ENCODE data around the gene SYCP2L.

SYCP2L gene

DNA sequence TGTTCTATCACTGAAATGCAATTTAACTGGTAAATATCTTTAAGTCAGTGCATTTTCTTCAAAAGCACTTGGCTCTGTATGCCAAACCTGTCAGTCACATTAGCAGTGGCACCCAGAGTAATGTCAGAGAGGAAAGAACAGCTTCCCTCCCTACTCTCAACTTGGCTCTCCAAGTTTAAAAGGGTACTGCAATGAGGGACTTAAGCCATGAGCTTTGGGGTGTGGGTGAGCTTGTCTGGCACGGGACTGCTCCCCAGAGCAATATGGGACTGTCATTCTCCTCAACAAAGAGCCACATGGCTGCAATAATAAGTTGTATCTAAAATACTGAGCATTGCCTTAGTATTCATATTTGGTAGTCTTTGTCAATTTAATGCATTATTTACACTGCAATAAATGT lies 9.0 kb upstream of the SYCP2L start:
- TF ChIP-seq ZNF830 (tag by site-specific recombination; IDR thresholded peaks at IDR 0.05; ENCODE audit: low read depth): no peak
- TF ChIP-seq KLF8 (tag by site-specific recombination; IDR thresholded peaks at IDR 0.05): no peak
- no peak for TF ChIP-seq GLI2 (tag by site-specific recombination; IDR thresholded peaks at IDR 0.05; ENCODE audit: borderline replicate concordance, low read depth)
- no peak for TF ChIP-seq GLIS1 (tag by site-specific recombination; IDR thresholded peaks at IDR 0.05)
- no peak for TF ChIP-seq ZSCAN30 (tag by site-specific recombination; IDR thresholded peaks at IDR 0.05)
- TF ChIP-seq PRDM2 (tag by site-specific recombination; IDR thresholded peaks at IDR 0.05; ENCODE audit: borderline replicate concordance): no peak
- TF ChIP-seq SP7 (tag by site-specific recombination; IDR thresholded peaks at IDR 0.05): no peak
- no peak for TF ChIP-seq ZNF211 (tag by site-specific recombination; IDR thresholded peaks at IDR 0.05; ENCODE audit: low read depth)
- no peak for TF ChIP-seq ZNF558 (tag by site-specific recombination; IDR thresholded peaks at IDR 0.05)
- no peak for TF ChIP-seq ZNF214 (tag by site-specific recombination; IDR thresholded peaks at IDR 0.05; ENCODE audit: borderline replicate concordance)
- TF ChIP-seq ZNF366 (tag by site-specific recombination; conservative IDR thresholded peaks at IDR 0.05): no peak
- TF ChIP-seq ZNF248 (tag by site-specific recombination; IDR thresholded peaks at IDR 0.05): no peak
- TF ChIP-seq, protein P1, sequence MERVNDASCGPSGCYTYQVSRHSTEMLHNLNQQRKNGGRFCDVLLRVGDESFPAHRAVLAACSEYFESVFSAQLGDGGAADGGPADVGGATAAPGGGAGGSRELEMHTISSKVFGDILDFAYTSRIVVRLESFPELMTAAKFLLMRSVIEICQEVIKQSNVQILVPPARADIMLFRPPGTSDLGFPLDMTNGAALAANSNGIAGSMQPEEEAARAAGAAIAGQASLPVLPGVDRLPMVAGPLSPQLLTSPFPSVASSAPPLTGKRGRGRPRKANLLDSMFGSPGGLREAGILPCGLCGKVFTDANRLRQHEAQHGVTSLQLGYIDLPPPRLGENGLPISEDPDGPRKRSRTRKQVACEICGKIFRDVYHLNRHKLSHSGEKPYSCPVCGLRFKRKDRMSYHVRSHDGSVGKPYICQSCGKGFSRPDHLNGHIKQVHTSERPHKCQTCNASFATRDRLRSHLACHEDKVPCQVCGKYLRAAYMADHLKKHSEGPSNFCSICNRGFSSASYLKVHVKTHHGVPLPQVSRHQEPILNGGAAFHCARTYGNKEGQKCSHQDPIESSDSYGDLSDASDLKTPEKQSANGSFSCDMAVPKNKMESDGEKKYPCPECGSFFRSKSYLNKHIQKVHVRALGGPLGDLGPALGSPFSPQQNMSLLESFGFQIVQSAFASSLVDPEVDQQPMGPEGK (tag by site-specific recombination; IDR thresholded peaks at IDR 0.05): no peak
- no peak for TF ChIP-seq ZNF433 (tag by site-specific recombination; IDR thresholded peaks at IDR 0.05; ENCODE audit: low read depth)
- no peak for TF ChIP-seq PRDM1 (tag by site-specific recombination; IDR thresholded peaks at IDR 0.05)
- TF ChIP-seq HOXC10 (CRISPR knock-in tag; IDR thresholded peaks at IDR 0.05): no peak
- Histone ChIP-seq H3K4me1 (ENCODE audit: control insufficient read depth, insufficient read depth, low read length) (no peaks in the 10 kb centered on the region), H3K4me3 (ENCODE audit: low read depth, low read length) (no peak overlapping the region), H3K9me3 (ENCODE audit: control insufficient read depth, insufficient read depth, low read depth, low read length) (no peaks in the 10 kb centered on the region), H3K36me3 (ENCODE audit: control insufficient read depth in 2 of 2, insufficient read depth in 1 of 2, low read length in 2 of 2) (no peaks in the 10 kb centered on the region), H3K27ac (ENCODE audit: extremely low read depth, low read depth, low read length) (no peak overlapping the region)
- ChIA-PET POLR2A (interaction anchor here (1.8 kb wide), 1 partner anchor 9 kb away, joined by 6 read pairs; the partner anchor contains the start of gene SYCP2L), CTCF (interaction anchor here (0.6 to 1.3 kb wide), 3 partner anchors 9 to 217 kb away, joined by 3 to 5 read pairs (median 4); no protein-coding TSS in a partner anchor)

DNA sequence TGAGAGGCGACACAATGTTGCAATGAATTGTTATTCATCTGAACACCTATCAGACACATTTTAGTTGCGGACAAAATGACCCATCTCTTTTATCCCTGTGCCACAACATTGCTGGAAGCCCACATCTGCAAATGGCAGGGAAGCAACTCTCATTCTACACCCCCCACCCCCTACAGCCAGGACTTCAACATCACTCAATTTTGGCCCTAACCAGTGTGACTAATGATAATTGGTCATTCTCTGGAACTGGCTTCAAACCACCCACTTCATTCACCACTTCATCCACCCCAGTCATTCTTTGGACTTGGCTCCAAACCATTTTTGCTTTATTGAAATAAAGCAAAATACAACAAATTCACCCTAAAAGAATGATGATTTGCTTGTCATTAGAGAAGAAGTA lies 6.5 kb upstream of the SYCP2L start:
- ChIA-PET CTCF (no interaction called here), POLR2A (no interaction called here)
- no peaks in the 10 kb centered on the region for H3K4me1 ChIP-seq (ENCODE audit: control insufficient read depth, insufficient read depth, low read length)
- H3K9me3 ChIP-seq (ENCODE audit: control insufficient read depth, insufficient read depth, low read depth, low read length): no peaks in the 10 kb centered on the region
- no peak overlapping the region for H3K4me3 ChIP-seq (ENCODE audit: low read depth, low read length)
- no peak overlapping the region for H3K27ac ChIP-seq (ENCODE audit: extremely low read depth, low read depth, low read length)
- no peaks in the 10 kb centered on the region for H3K36me3 ChIP-seq (ENCODE audit: control insufficient read depth in 2 of 2, insufficient read depth in 1 of 2, low read length in 2 of 2)
- TF ChIP-seq ZNF776 (tag by site-specific recombination; IDR thresholded peaks at IDR 0.05; ENCODE audit: borderline replicate concordance) (no peak), ZBTB10 (tag by site-specific recombination; IDR thresholded peaks at IDR 0.05) (no peak), OVOL3 (tag by site-specific recombination; IDR thresholded peaks at IDR 0.05) (no peak), ZNF433 (tag by site-specific recombination; IDR thresholded peaks at IDR 0.05; ENCODE audit: low read depth) (no peak), SETDB1 (IDR thresholded peaks at IDR 0.05; ENCODE audit: insufficient read length, low read length) (no peak), ZNF510 (tag by site-specific recombination; IDR thresholded peaks at IDR 0.05; ENCODE audit: insufficient replicate concordance) (no peak), ZNF214 (tag by site-specific recombination; IDR thresholded peaks at IDR 0.05; ENCODE audit: borderline replicate concordance) (no peak)
